ENCODE results near the gene FZD4.
"Not testable (repeated sequence)": the region's sequence is repeated elsewhere in the genome, so short reads cannot be mapped to it uniquely, and the experiment has no call there.

FZD4 gene

DNA sequence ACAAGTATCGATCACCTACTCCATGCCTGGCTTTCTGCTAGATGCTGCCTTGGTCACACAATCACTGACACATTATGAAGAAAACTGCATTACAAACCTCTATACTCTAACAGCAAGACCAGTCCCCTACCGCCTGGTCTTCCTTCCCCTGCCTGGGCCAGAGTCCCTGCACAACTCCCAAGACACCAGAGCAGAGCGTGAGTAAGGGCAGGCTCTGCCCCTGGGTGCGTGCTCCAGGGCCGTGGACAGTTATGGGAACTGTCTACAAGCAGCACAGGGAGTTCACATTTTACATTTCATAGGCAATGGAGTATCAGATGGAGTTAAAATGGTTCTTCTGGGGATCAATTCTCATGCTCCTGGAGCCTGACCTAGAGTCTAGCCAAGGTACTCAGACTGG lies 6.5 kb downstream of the FZD4 start:
- no peak for TF ChIP-seq CTCF (IDR thresholded peaks at IDR 0.05)
- Histone ChIP-seq H3K27me3 (peaks cover 38% of the 10 kb centered on the region), H3K27ac (no peak overlapping the region), H3K4me3 (ENCODE audit: low read depth in 1 of 2, low read length in 1 of 2) (no peak overlapping the region), H3K36me3 (no peaks in the 10 kb centered on the region), H3K4me1 (ENCODE audit: control insufficient read depth in 1 of 2, insufficient read depth in 1 of 2, low read depth in 1 of 2, low read length in 1 of 2) (no peaks in the 10 kb centered on the region), H3K9me3 (no peaks in the 10 kb centered on the region)

DNA sequence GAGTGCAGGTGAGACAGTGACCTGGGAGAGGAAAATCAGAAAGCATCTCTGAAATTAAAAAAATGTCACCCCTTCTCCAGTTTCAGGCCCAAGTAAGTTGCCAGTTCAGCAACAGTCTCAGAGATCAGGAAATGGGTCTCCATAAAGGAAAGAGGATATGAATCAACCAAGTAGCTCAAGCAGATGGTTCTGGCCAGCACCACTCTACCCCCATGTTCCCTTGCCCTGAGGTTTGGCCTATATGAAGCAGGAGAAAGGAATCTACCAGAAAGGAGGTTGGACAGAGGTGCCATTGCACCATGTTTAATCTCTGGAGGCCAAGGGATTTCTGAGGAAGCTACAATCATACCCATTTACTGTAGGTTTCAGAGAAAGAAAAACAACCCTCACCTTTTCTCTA lies 7.7 kb downstream of the FZD4 start:
- no peak for TF ChIP-seq CTCF (IDR thresholded peaks at IDR 0.05)

GRCh38 chr11:86943505-86943904 lies 11.7 kb downstream of the FZD4 start:
- H3K27ac ChIP-seq; H3K4me3 ChIP-seq (ENCODE audit: low read depth in 1 of 2, low read length in 1 of 2); H3K27me3 ChIP-seq; H3K9me3 ChIP-seq; H3K36me3 ChIP-seq: not testable (repeated sequence)
- peaks cover 6 to 12% of the 10 kb centered on the region in 2 experiments for H3K4me1 ChIP-seq (ENCODE audit: control insufficient read depth in 1 of 2, insufficient read depth in 1 of 2, low read depth in 1 of 2, low read length in 1 of 2)

More for the DNA sequence above, 7.7 kb downstream of the FZD4 start:
- Histone ChIP-seq H3K27me3 (peaks cover 26% of the 10 kb centered on the region), H3K4me1 (ENCODE audit: control insufficient read depth in 1 of 2, insufficient read depth in 1 of 2, low read depth in 1 of 2, low read length in 1 of 2) (no peaks in the 10 kb centered on the region), H3K27ac (no peak overlapping the region), H3K36me3 (no peaks in the 10 kb centered on the region), H3K9me3 (no peaks in the 10 kb centered on the region), H3K4me3 (ENCODE audit: low read depth in 1 of 2, low read length in 1 of 2) (no peak overlapping the region)

DNA sequence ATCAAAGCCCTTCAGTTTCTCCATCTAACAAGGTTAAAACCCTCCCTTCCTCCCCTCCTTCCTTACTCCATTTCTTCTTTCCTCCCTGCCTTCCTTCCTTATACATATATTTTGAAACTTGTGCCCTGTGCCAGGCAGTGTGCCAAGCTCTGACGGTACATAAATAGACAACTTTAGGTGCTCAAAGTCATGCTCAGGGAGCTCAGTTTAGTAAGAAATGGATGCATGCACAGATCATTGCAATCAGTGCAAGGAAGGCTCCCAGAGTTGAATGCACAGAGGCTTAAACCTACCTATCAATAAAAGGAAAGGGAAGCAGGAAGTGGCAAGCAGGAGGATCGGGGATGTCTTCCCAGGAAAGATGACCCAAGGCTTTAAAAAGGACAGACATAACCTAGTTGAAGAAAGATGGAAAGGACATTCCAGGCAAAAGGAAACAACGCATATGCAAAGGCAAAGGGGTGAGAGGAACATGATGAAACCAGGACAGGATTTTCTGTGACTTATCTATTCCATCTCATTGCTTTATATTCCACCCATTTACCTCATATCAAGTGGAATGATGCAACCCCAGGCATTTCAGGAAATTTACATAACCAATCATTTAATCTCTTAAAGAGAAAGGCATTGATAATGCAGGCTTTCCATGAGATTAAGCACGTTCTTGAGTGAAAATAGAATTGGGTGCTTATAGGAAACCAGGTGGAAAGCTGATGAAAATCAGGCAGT lies 13.2 kb downstream of the FZD4 start:
- Histone ChIP-seq H3K27ac (no peak overlapping the region), H3K27me3 (no peaks in the 10 kb centered on the region), H3K4me3 (ENCODE audit: low read depth in 1 of 2, low read length in 1 of 2) (no peak overlapping the region), H3K4me1 (ENCODE audit: control insufficient read depth in 1 of 2, insufficient read depth in 1 of 2, low read depth in 1 of 2, low read length in 1 of 2) (peaks cover 6 to 12% of the 10 kb centered on the region in 2 experiments), H3K36me3 (no peaks in the 10 kb centered on the region), H3K9me3 (no peaks in the 10 kb centered on the region)
- TF ChIP-seq CTCF (IDR thresholded peaks at IDR 0.05), result no peak

DNA sequence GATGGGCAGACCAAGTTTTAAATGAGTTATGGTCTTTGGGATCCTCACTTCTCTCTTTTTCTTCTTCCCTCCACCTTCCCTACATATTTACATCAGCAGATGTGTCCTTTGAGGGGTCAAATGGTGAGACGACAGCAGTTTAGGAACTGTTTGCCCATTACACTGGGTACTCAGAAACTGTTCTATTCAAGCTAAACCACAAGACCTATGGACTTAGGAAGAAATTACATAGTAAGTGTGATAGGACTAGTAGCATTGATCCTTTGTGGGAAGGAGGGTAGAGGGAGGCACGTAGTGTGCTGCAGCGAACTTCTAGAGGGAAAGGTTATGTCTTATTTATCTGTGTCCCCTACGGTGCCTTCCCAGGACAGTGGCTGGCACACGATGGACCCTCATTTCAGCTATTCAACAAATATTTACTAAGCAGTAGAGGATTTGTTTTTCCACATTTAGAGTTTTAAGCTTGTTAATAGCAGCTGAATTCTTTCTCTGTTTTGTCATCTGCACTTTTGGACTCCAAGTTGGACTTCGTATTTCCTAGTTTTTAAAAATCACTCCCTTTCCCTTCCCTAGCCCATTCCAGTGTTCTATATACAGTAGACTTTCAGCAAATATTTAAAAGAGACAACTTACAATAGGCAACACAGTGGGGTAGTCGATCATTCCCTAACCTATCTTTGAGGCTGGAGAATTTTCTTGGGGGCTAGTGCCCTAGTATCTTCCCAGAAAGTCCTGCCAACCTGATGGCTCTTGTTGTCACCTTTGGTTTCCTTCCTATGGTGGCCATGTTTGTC lies 13.9 kb downstream of the FZD4 start:
- Histone ChIP-seq H3K27ac (no peak overlapping the region), H3K4me3 (ENCODE audit: low read depth in 1 of 2, low read length in 1 of 2) (no peak overlapping the region), H3K4me1 (ENCODE audit: control insufficient read depth in 1 of 2, insufficient read depth in 1 of 2, low read depth in 1 of 2, low read length in 1 of 2) (peaks cover 6 to 12% of the 10 kb centered on the region in 2 experiments), H3K9me3 (no peaks in the 10 kb centered on the region), H3K36me3 (no peaks in the 10 kb centered on the region), H3K27me3 (no peaks in the 10 kb centered on the region)
- TF ChIP-seq CTCF (IDR thresholded peaks at IDR 0.05), result no peak
